ENCODE measurements around the gene CNMD.

CNMD gene

GRCh38 chr13:52749419-52749818 is 9.8 kb upstream of the CNMD start:
- Histone ChIP-seq H3K36me3 (no peaks in the 10 kb centered on the region), H3K4me3 (no peak overlapping the region), H4K20me1 (no peaks in the 10 kb centered on the region), H3K9me3 (no peaks in the 10 kb centered on the region), H3K4me1 (no peaks in the 10 kb centered on the region), H3K27ac (no peak overlapping the region), H3K4me2 (no peak overlapping the region), H3K9ac (no peak overlapping the region), H3K27me3 (no peaks in the 10 kb centered on the region)
- no peak for TF ChIP-seq Cebpa-rat (IDR thresholded peaks at IDR 0.05)

- Histone ChIP-seq H3K36me3 (no peaks in the 10 kb centered on the region), H3K9me3 (no peaks in the 10 kb centered on the region; the same call in 1 of the 2 replicates), H3K9ac (no peak overlapping the region), H3K27ac (no peak overlapping the region), H4K20me1 (no peaks in the 10 kb centered on the region), H3K4me2 (no peak overlapping the region), H3K4me1 (no peaks in the 10 kb centered on the region), H3K4me3 (no peak overlapping the region), H3K27me3 (peaks cover 1% of the 10 kb centered on the region; the same call in 1 of the 2 replicates)
- no peak for TF ChIP-seq Cebpa-rat (IDR thresholded peaks at IDR 0.05)
Observed at GRCh38 chr13:52746141-52746540, 6.5 kb upstream of the CNMD start.

GRCh38 chr13:52744842-52745375 is 5.3 kb upstream of the CNMD start:
- H4K20me1 ChIP-seq, result no peaks in the 10 kb centered on the region
- H3K9ac ChIP-seq, result no peak overlapping the region
- H3K36me3 ChIP-seq, result no peaks in the 10 kb centered on the region
- no peak for TF ChIP-seq Cebpa-rat (IDR thresholded peaks at IDR 0.05)
- no peak overlapping the region for H3K4me2 ChIP-seq
- peaks cover 13% of the 10 kb centered on the region for H3K27me3 ChIP-seq
- no peaks in the 10 kb centered on the region for H3K4me1 ChIP-seq
- no peak overlapping the region for H3K4me3 ChIP-seq
- peaks cover 3% of the 10 kb centered on the region for H3K9me3 ChIP-seq
- H3K27ac ChIP-seq, result no peak overlapping the region

GRCh38 chr13:52743988-52744387 is 4.4 kb upstream of the CNMD start:
- Histone ChIP-seq H3K27me3 (peaks cover 23% of the 10 kb centered on the region), H3K4me3 (no peak overlapping the region), H3K9me3 (peaks cover 12% of the 10 kb centered on the region), H4K20me1 (no peaks in the 10 kb centered on the region), H3K4me2 (no peak overlapping the region), H3K9ac (no peak overlapping the region), H3K36me3 (no peaks in the 10 kb centered on the region), H3K27ac (no peak overlapping the region), H3K4me1 (0 out of 2 replicates have a peak, but pooled peaks cover 3% of the 10 kb centered on the region)
- TF ChIP-seq Cebpa-rat (IDR thresholded peaks at IDR 0.05), result no peak

GRCh38 chr13:52743569-52743968 is 3.9 kb upstream of the CNMD start:
- no peak overlapping the region for H3K4me3 ChIP-seq
- no peaks in the 10 kb centered on the region for H3K36me3 ChIP-seq
- H3K9ac ChIP-seq, result no peak overlapping the region
- H4K20me1 ChIP-seq, result no peaks in the 10 kb centered on the region
- no peak overlapping the region for H3K27ac ChIP-seq
- no peak overlapping the region for H3K4me2 ChIP-seq
- peaks cover 16% of the 10 kb centered on the region for H3K9me3 ChIP-seq
- 0 out of 2 replicates have a peak, but pooled peaks cover 6% of the 10 kb centered on the region for H3K4me1 ChIP-seq
- peaks cover 27% of the 10 kb centered on the region for H3K27me3 ChIP-seq
- TF ChIP-seq Cebpa-rat (IDR thresholded peaks at IDR 0.05), result no peak

- no peaks in the 10 kb centered on the region for H4K20me1 ChIP-seq
- no peak overlapping the region for H3K9ac ChIP-seq
- peak overlapping the region; percentile 58 for H3K4me2 ChIP-seq
Observed at GRCh38 chr13:52738719-52739467, 727 bp downstream of the CNMD start.

GRCh38 chr13:52737965-52738364 is 1.7 kb downstream of the CNMD start:
- Histone ChIP-seq H3K4me1 (0 out of 2 replicates have a peak, but pooled peaks cover 6% of the 10 kb centered on the region), H3K4me3 (no peak overlapping the region), H3K36me3 (no peaks in the 10 kb centered on the region), H3K4me2 (no peak overlapping the region), H3K9me3 (peaks cover 19% of the 10 kb centered on the region), H3K9ac (no peak overlapping the region), H3K27me3 (peaks cover 36% of the 10 kb centered on the region), H4K20me1 (no peaks in the 10 kb centered on the region), H3K27ac (no peak overlapping the region)
- no peak for TF ChIP-seq Cebpa-rat (IDR thresholded peaks at IDR 0.05)

More at GRCh38 chr13:52738719-52739467, 727 bp downstream of the CNMD start:
- no peak overlapping the region for H3K27ac ChIP-seq
- H3K36me3 ChIP-seq, result no peaks in the 10 kb centered on the region
- H3K27me3 ChIP-seq, result peaks cover 36% of the 10 kb centered on the region
- H3K4me1 ChIP-seq, result 0 out of 2 replicates have a peak, but pooled peaks cover 6% of the 10 kb centered on the region
- peak overlapping the region; percentile 61 for H3K4me3 ChIP-seq
- TF ChIP-seq Cebpa-rat (IDR thresholded peaks at IDR 0.05), result no peak
- H3K9me3 ChIP-seq, result peaks cover 19% of the 10 kb centered on the region

- no peak overlapping the region for H3K27ac ChIP-seq
- no peak overlapping the region for H3K4me3 ChIP-seq
- H3K4me1 ChIP-seq, result 0 out of 2 replicates have a peak, but pooled peaks cover 6% of the 10 kb centered on the region
- H3K4me2 ChIP-seq, result no peak overlapping the region
- peaks cover 36% of the 10 kb centered on the region for H3K27me3 ChIP-seq
- no peak overlapping the region for H3K9ac ChIP-seq
- no peaks in the 10 kb centered on the region for H3K36me3 ChIP-seq
- peaks cover 19% of the 10 kb centered on the region for H3K9me3 ChIP-seq
- no peaks in the 10 kb centered on the region for H4K20me1 ChIP-seq
- no peak for TF ChIP-seq Cebpa-rat (IDR thresholded peaks at IDR 0.05)
Observed at GRCh38 chr13:52737451-52737850, 2.2 kb downstream of the CNMD start.

GRCh38 chr13:52736891-52737290 is 2.7 kb downstream of the CNMD start:
- 0 out of 2 replicates have a peak, but pooled peaks cover 6% of the 10 kb centered on the region for H3K4me1 ChIP-seq
- no peak overlapping the region for H3K27ac ChIP-seq
- peaks cover 36% of the 10 kb centered on the region for H3K27me3 ChIP-seq
- H3K9ac ChIP-seq, result no peak overlapping the region
- H3K9me3 ChIP-seq, result peaks cover 19% of the 10 kb centered on the region
- no peak overlapping the region for H3K4me3 ChIP-seq
- no peak overlapping the region for H3K4me2 ChIP-seq
- H4K20me1 ChIP-seq, result no peaks in the 10 kb centered on the region
- TF ChIP-seq Cebpa-rat (IDR thresholded peaks at IDR 0.05), result no peak
- H3K36me3 ChIP-seq, result no peaks in the 10 kb centered on the region

GRCh38 chr13:52734075-52734623 is 5.5 kb downstream of the CNMD start:
- no peak for TF ChIP-seq Cebpa-rat (IDR thresholded peaks at IDR 0.05)
- H4K20me1 ChIP-seq, result no peaks in the 10 kb centered on the region

More at GRCh38 chr13:52734075-52734623, 5.5 kb downstream of the CNMD start:
- Histone ChIP-seq H3K27ac (no peak overlapping the region), H3K27me3 (peaks cover 15% of the 10 kb centered on the region), H3K9me3 (peaks cover 8% of the 10 kb centered on the region), H3K36me3 (no peaks in the 10 kb centered on the region), H3K9ac (no peak overlapping the region), H3K4me2 (no peak overlapping the region), H3K4me3 (no peak overlapping the region), H3K4me1 (peaks cover 7% of the 10 kb centered on the region)
